ENCODE measurements around the gene PHACTR1.
"Not testable (repeated sequence)": the region's sequence is repeated elsewhere in the genome, so short reads cannot be mapped to it uniquely, and the experiment has no call there.

The PHACTR1 gene

DNA sequence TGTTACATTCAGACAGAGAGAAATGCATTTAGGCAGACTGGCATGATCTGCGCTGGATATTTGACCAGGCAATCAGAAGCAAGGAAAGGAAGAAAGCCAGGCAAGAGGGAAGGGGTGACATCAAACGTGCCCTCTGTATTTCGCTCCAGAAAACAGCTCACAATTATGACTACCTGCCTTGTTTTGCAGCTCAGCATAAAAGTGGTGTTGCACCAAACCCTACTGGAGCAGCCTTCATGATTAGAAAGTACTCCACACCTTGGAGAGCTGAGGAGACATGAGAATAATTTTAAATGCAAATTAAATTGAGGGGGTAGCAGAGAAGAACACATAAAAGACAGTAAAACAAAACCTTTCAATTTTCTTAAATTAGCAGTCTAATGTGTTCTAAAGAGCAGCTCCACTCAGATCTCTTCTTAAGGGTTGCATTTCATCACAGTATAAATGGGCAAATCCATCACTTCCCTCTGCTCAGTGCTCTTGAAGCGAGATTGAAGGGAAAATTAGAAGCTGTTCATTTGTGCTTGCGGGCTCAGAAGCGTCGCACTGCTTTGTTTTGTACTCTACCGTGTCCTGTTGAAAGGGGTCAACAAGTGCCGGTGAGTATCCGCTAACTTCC is at the start of gene PHACTR1:
Gene PHACTR1, plus strand, starts transcription at position 470 of the 619 bp plus-strand sequence.
- DNase-seq: no peak

DNA sequence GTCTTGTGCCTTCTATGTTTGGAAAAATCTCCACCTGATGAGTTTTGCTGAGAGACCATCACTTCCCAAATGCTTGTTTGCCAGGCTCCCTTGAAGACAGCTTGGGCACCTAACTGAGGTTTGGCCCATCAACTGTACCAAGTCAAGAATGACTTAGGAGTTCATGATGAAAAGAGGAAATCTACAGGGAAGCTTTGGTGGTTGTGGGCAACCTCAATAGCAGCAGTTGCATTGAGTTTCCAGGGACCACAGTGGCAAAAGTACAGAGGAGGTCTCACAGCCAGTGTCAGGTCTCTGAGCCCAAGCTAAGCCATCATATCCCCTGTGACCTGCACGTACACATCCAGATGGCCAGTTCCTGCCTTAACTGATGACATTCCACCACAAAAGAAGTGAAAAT is 49.7 kb upstream of the PHACTR1 start:
- no peak for DNase-seq

GRCh38 chr6:12675931-12676330 is 40.6 kb upstream of the PHACTR1 start:
- DNase-seq: no peak

DNA sequence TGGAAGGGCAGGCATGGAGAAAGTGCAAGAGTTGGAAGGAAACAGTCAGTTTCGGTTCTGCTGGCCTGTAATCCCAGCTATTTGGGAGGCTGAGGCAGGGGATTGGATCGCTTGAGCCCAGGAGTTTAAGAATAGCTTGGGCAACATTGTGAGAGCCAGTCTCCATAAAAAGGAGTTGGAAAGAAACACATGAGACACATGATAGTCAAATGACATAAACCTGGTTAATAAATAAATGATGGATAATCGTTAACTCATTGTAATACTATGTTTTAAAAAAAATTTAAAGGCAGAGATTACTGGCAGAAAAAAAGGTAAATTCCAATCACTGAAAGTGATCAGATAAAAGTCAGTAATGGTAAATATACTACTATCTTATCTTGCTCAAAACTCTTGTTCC is 37.2 kb upstream of the PHACTR1 start:
- DNase-seq: no peak

GRCh38 chr6:12693122-12693521 is 23.4 kb upstream of the PHACTR1 start:
- no peak for DNase-seq

- DNase-seq: no peak
Observed at GRCh38 chr6:12698298-12698697, 18.3 kb upstream of the PHACTR1 start.

GRCh38 chr6:12704946-12705345 is 11.6 kb upstream of the PHACTR1 start:
- DNase-seq: no peak

DNA sequence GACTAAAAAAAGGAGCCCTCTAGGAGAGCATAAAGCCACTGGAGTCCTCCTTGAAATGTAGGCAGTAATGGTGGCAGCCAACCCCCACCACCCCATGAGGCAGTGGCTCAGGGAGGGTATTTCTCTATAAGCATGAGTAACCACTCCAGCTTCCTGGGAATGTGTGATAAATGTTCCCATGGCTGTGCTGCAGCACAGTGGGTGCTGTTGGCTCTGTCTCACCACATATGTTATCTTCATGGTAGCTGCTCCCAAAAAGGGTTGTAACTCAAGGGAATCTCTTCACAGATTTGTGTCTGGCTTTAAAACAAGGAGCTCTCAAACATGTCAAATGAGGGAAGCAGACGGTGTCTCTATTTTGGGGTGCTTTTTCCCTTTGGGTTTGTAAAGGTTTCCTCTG is 7.5 kb upstream of the PHACTR1 start:
- DNase-seq: no peak

DNA sequence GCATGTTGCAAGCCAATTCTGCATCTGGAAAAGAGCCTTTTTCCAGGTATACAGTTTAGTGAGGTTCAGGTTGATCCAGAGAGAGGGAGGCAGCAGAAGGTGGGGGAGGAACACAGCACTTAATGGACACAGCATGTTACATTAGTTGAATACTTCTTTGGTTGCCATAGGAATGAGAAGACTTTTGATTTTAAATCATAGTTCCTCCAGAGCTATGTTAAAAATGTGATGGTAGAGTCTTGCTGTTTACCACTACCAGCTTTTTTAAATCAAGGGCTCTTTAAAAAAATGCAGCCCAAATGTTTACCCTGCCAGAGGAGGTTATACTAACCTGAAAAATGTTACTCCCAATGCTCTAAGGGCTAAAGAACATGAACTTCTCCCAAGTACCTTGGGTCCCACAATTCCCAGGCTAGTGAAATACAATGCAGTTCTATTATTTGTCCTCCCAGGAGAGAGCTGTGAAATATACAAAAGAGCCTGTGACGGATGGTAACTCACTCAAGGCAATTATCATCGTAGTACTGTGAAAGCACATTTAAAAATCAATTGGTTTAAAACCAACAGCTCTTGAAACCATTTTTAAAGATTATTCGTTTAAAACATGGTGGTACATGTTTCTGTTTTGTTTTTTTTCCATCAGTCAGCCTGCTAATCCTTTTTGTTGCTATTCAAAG is 6.9 kb upstream of the PHACTR1 start:
- no peak for DNase-seq

- DNase-seq: no peak
Observed at GRCh38 chr6:12710921-12711320, 5.6 kb upstream of the PHACTR1 start.

- DNase-seq: no peak
Observed at GRCh38 chr6:12714022-12714421, 2.5 kb upstream of the PHACTR1 start.

- DNase-seq: no peak
Observed at GRCh38 chr6:12715437-12715836, 1.1 kb upstream of the PHACTR1 start.

- no peak for DNase-seq
Observed at GRCh38 chr6:12717356-12717755, 789 bp downstream of the PHACTR1 start.

- no peak for DNase-seq
Observed at GRCh38 chr6:12718015-12718414, 1.4 kb downstream of the PHACTR1 start.

- DNase-seq: no peak
Observed at GRCh38 chr6:12719017-12719416, 2.5 kb downstream of the PHACTR1 start.

DNA sequence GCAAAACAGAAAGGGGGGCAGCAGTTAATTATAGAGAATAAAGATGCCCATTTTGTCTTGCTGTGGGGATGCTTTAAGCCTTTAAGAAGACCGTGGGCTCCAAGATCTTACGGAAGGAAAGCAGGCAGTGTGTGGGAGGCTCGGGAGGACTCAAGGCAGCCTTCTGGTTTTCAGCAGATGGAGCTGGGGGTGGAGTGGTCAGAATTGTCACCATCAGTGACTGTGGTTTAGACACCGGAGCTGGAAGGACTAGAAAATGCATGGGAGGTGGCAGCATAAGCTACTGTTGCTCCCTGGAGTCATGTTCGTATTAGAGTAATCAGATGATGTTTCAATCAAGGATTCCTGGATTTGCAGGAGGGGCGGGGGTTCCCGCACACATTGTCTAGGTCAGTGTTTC is 3.7 kb downstream of the PHACTR1 start:
- no peak for DNase-seq

DNA sequence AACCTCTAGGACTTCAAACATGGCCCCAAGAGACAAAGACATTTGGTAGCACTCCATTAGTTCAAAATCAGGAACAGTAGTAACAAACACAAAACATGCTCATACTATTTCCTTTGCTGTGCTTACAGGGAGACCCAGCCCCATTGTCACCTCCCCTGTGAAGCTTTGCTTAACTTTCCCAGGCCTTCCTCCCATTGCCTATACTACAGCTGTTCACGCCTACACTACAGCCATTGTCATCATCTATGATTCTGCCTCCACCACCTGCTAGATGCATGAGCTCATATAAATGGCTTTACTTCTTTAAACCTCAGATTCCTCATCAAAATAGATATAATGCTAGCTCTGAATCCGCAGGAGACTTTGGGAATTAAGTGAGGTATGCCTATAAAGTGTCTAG is 8.7 kb downstream of the PHACTR1 start:
- no peak for DNase-seq

- DNase-seq: no peak
Observed at GRCh38 chr6:12729467-12729866, 12.9 kb downstream of the PHACTR1 start.

- not testable (repeated sequence) for DNase-seq
Observed at GRCh38 chr6:12730809-12731208, 14.2 kb downstream of the PHACTR1 start.

DNA sequence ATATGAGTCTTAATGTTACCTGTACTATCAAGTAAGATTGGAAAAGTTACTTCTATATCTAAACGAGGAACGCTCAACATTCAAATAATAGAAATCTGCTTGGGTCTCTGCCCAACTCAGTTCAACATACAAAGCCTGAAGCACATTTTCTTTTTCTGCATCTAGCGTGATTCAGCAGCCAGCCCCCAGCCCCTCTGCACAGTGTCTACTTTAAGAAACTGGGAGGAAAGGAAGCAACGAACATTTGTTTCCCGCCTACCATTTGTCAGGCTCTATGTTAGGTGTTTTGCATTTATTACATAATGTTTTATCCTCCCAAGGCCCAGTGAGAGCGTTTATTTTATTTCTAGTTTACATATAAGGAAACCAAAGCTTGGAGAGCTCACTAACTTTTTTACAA is 17.3 kb downstream of the PHACTR1 start:
- DNase-seq: no peak

DNA sequence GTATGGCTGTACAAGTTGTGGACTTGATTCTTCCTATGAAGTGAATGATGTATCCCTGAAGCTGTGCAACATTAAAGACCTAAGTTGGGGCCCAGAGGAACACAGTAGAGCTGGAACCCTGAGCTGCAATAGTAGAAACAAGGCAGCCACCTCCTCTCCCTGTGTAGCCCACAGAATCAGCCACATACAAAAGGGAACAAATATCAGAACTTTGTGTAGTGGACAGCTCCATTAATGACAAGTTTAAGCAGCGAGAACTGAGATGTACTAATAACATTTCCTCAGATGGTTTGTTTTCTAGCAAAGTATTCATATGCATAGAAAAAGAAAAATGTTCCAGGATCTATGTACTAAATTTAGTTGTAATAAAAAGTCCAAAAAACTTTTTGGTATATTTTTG is 19.2 kb downstream of the PHACTR1 start:
- DNase-seq: no peak

DNA sequence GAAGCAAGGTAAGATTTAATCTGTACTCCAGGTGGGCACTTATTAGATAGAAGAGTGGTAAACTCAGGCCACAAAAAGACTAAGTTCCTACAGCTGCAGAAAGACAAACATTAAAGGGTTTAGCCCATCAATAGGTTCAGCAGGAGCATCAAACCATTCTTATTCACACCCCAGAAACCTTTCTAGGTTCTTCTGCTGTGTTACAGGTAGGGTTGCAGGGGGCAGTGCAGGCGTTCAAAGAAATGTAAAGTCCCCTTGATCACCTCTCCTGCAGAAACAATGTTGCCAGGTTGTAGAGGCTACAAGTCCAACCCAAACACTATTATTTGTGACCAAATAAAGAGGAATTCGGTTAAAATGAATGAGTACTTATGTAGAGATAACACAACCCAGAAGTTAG is 31.8 kb downstream of the PHACTR1 start:
- DNase-seq: no peak

GRCh38 chr6:12748815-12749521 is 32.4 kb downstream of the PHACTR1 start:
- no peak for DNase-seq

Data from stimulated activated CD4-positive, alpha-beta T cell treated with anti-CD3 and anti-CD28 coated beads, Interleukin-15, amount 100 ng/mL, for 24 hours (primary cell).